Right atrium auricular region (tissue), 2 donors: ENCODE results near the gene SCGB1C1. TPM values are rescaled to one million over a fixed set of nuclear protein-coding genes. Genes with fewer than 3 reads are reported as not detected.

Source experiments
- DNase-seq: peaks from one replicate; pipeline ENCODE4 v3.0.0-alpha.2; 2019; ENCODE audit warnings: low spot score
- H3K27ac ChIP-seq, 2 donors: fragments of 200-600 bp; sonication (generic); 1 replicate in 1 of 2; 2 replicates in 1 of 2; pipeline ENCODE4 v1.5.1; 2016 to 2019
- H3K27me3 ChIP-seq, 2 donors: fragments of 200-600 bp; sonication (generic); one replicate each; pipeline versions ENCODE4 v1.5.1 to v1.6.0; 2017 to 2019
- H3K36me3 ChIP-seq: fragments of 200-600 bp; sonication (generic); one replicate; pipeline ENCODE4 v1.5.1; 2016
- H3K4me1 ChIP-seq, 2 donors: fragments of 200-600 bp; sonication (generic); one replicate each; pipeline versions ENCODE4 v1.5.1 to v1.6.0; 2017 to 2019
- H3K4me3 ChIP-seq, 2 donors: fragments of 200-600 bp; sonication (generic); 1 replicate in 1 of 2; 2 replicates in 1 of 2; pipeline ENCODE4 v1.5.1; 2017 to 2019; ENCODE audit warnings: mild to moderate bottlenecking in 1 of 2, moderate library complexity in 1 of 2
- H3K9me3 ChIP-seq, 2 donors: fragments of 200-600 bp; sonication (generic); one replicate each; pipeline ENCODE4 v1.5.1; 2019
- CTCF ChIP-seq, 2 donors: fragments of 200-600 bp; sonication (generic); IDR thresholded peaks; one replicate each; pipeline ENCODE4 v1.5.1; 2019; ENCODE audit warnings: antibody characterized with exemption in 2 of 2
- total RNA-seq, 2 donors: library from RNA; depleted of rRNA; stranded (reverse); fragments of >200 nt; gene quantifications; one replicate each; pipeline ENCODE4 v1.1.0, GENCODE V29; 2016

Gene SCGB1C1
- total RNA-seq, 2 donors from 2014 or later, result not detected

- Histone ChIP-seq H3K9me3 (no peaks in the 10 kb centered on the region), H3K4me3 (no peak overlapping the region), H3K36me3 (peaks cover 35% of the 10 kb centered on the region), H3K27ac (no peak overlapping the region), H3K27me3 (no peaks in the 10 kb centered on the region), H3K4me1 (peaks cover 0 to 28% of the 10 kb centered on the region in 2 donors)
- no peak for TF ChIP-seq CTCF (IDR thresholded peaks at IDR 0.05)
- DNase-seq, result no peak
These were observed 7.5 kb downstream of the SCGB1C1 start for GRCh38 chr11:200224-201003.

GRCh38 chr11:201966-202365 lies 9.1 kb downstream of the SCGB1C1 start:
- TF ChIP-seq CTCF (IDR thresholded peaks at IDR 0.05), result no peak
- no peak overlapping the region for H3K27ac ChIP-seq
- no peaks in the 10 kb centered on the region for H3K9me3 ChIP-seq
- peak; percentile 32 for DNase-seq
- peaks cover 36% of the 10 kb centered on the region for H3K36me3 ChIP-seq
- H3K27me3 ChIP-seq, result no peaks in the 10 kb centered on the region
- peaks cover 0 to 40% of the 10 kb centered on the region in 2 donors for H3K4me1 ChIP-seq
- H3K4me3 ChIP-seq, result no peak overlapping the region

GRCh38 chr11:202490-202889 lies 9.6 kb downstream of the SCGB1C1 start:
- Histone ChIP-seq H3K27ac (no peak overlapping the region), H3K9me3 (no peaks in the 10 kb centered on the region), H3K36me3 (peaks cover 36% of the 10 kb centered on the region), H3K27me3 (no peaks in the 10 kb centered on the region), H3K4me3 (no peak overlapping the region), H3K4me1 (peaks cover 0 to 40% of the 10 kb centered on the region in 2 donors)
- DNase-seq, result peak; percentile 36
- TF ChIP-seq CTCF (IDR thresholded peaks at IDR 0.05), result no peak

GRCh38 chr11:203056-203944 lies 10.4 kb downstream of the SCGB1C1 start:
- TF ChIP-seq CTCF (IDR thresholded peaks at IDR 0.05), result no peak
- no peaks in the 10 kb centered on the region for H3K27me3 ChIP-seq
- H3K27ac ChIP-seq, result no peak overlapping the region
- peaks cover 36% of the 10 kb centered on the region for H3K36me3 ChIP-seq
- H3K4me1 ChIP-seq, result peaks cover 0 to 40% of the 10 kb centered on the region in 2 donors
- DNase-seq, result peak; percentile 54
- no peak overlapping the region for H3K4me3 ChIP-seq
- no peaks in the 10 kb centered on the region for H3K9me3 ChIP-seq

- Histone ChIP-seq H3K4me1 (peaks cover 0 to 42% of the 10 kb centered on the region in 2 donors), H3K27ac (no peak overlapping the region), H3K9me3 (no peaks in the 10 kb centered on the region), H3K27me3 (no peaks in the 10 kb centered on the region), H3K36me3 (peaks cover 36% of the 10 kb centered on the region), H3K4me3 (no peak overlapping the region)
- no peak for TF ChIP-seq CTCF (IDR thresholded peaks at IDR 0.05)
- peak; percentile 40 for DNase-seq
These were observed 11.2 kb downstream of the SCGB1C1 start for GRCh38 chr11:203945-204586.
